ENCODE measurements around the gene GCAT.

GRCh38 chr22:37855462-37855861 is 47.7 kb downstream of the GCAT start:
- no peak for TF ChIP-seq CTCF (IDR thresholded peaks at IDR 0.05; ENCODE audit: poor library complexity, severe bottlenecking)
- no peak for TF ChIP-seq EP300 (conservative IDR thresholded peaks at IDR 0.05; ENCODE audit: poor library complexity, severe bottlenecking)
- TF ChIP-seq REST (IDR thresholded peaks at IDR 0.05; ENCODE audit: borderline replicate concordance), result no peak

Data from neural cell (in vitro differentiated cells).